WTC11 (cell line): ENCODE measurements around the gene PHLDA2. TPM values are rescaled to one million over a fixed set of nuclear protein-coding genes. Genes with fewer than 3 reads are reported as not detected.

Experiments
- ATAC-seq: fragments of 200-7000 bp; cut with Tn5 transposase; 2 replicates; pipeline ENCODE4 v1.10.0; 2021; ENCODE audit warnings: mild to moderate bottlenecking, moderate library complexity
- CTCF ChIA-PET: fragments of 300-600 bp; sonication (Branson Sonifier 250); formaldehyde crosslinking; loops from one replicate; lab custom pipeline; 2021; ENCODE audit warnings: antibody characterized with exemption; lab: Charles Lee
- POLR2A ChIA-PET: fragments of 350-600 bp; sonication (Branson Sonifier 250); formaldehyde crosslinking; loops from one replicate; lab custom pipeline; 2021; ENCODE audit warnings: antibody characterized with exemption; lab: Charles Lee
- DNase-seq: peaks from one replicate; pipeline ENCODE4 v3.0.0; 2021; ENCODE audit warnings: low spot score
- H3K27ac Mint-ChIP-seq: 2 replicates; pipeline ENCODE4 v1.8.0; 2021; ENCODE audit warnings: mixed read lengths
- H3K27me3 Mint-ChIP-seq: 2 replicates; pipeline ENCODE4 v1.8.0; 2021; ENCODE audit warnings: low read depth, mild to moderate bottlenecking, moderate library complexity, mixed read lengths
- H3K36me3 Mint-ChIP-seq: 2 replicates; pipeline ENCODE4 v1.8.0; 2021; ENCODE audit warnings: mixed read lengths
- H3K4me1 Mint-ChIP-seq: 2 replicates; pipeline ENCODE4 v1.8.0; 2022; ENCODE audit warnings: mixed read lengths
- H3K4me3 Mint-ChIP-seq: 2 replicates; pipeline ENCODE4 v1.8.0; 2021; ENCODE audit warnings: mild to moderate bottlenecking, moderate library complexity, mixed read lengths
- H3K9me3 Mint-ChIP-seq: 2 replicates; pipeline ENCODE4 v1.8.0; 2021; ENCODE audit warnings: mixed read lengths
- ESRRA ChIP-seq: sonication (generic); formaldehyde crosslinking; IDR thresholded peaks from 2 replicates; pipeline ENCODE4 v1.8.1; 2022; ENCODE audit warnings: mild to moderate bottlenecking, missing genetic modification reagents, borderline replicate concordance
- FOXJ3 ChIP-seq: sonication (generic); formaldehyde crosslinking; IDR thresholded peaks from 2 replicates; pipeline ENCODE4 v1.9.0; 2021; ENCODE audit warnings: missing genetic modification reagents, mild to moderate bottlenecking, borderline replicate concordance
- JAZF1 ChIP-seq: fragments of 250-450 bp; sonication (Bioruptor Pico); IDR thresholded peaks from 2 replicates; pipeline ENCODE4 v1.9.0; 2021; ENCODE audit warnings: moderate library complexity, mild to moderate bottlenecking, inconsistent platforms
- JUN ChIP-seq: sonication (generic); formaldehyde crosslinking; IDR thresholded peaks from 2 replicates; pipeline ENCODE4 v1.8.0; 2023; ENCODE audit warnings: mild to moderate bottlenecking, missing genetic modification reagents
- PRRX2 ChIP-seq: fragments of 250-450 bp; sonication (Bioruptor Pico); IDR thresholded peaks from 2 replicates; pipeline ENCODE4 v1.8.0; 2021; ENCODE audit warnings: mild to moderate bottlenecking
- RELA ChIP-seq: sonication (generic); formaldehyde crosslinking; IDR thresholded peaks from 2 replicates; pipeline ENCODE4 v1.8.1; 2022; ENCODE audit warnings: missing genetic modification reagents, mild to moderate bottlenecking, borderline replicate concordance
- ZNF121 ChIP-seq: sonication (generic); formaldehyde crosslinking; IDR thresholded peaks from 2 replicates; pipeline ENCODE4 v1.8.0; 2023; ENCODE audit warnings: missing genetic modification reagents
- ZNF232 ChIP-seq: sonication (generic); formaldehyde crosslinking; IDR thresholded peaks from 2 replicates; pipeline ENCODE4 v1.8.0; 2022; ENCODE audit warnings: mild to moderate bottlenecking, missing genetic modification reagents
- total RNA-seq: library from RNA; stranded (reverse); gene quantifications from 3 replicates; pipeline ENCODE4 v1.2.3, GENCODE V29; 2021
- TF ChIP-seq, protein P1 (sequence below): sonication (generic); formaldehyde crosslinking; IDR thresholded peaks from 2 replicates; pipeline ENCODE4 v1.8.1; 2023; ENCODE audit warnings: mild to moderate bottlenecking, moderate library complexity, missing genetic modification reagents
- TF ChIP-seq, protein P2 (sequence below): sonication (generic); formaldehyde crosslinking; IDR thresholded peaks from 2 replicates; pipeline ENCODE4 v1.8.0; 2022; ENCODE audit warnings: mild to moderate bottlenecking, missing genetic modification reagents
- TF ChIP-seq, protein P3 (sequence below): fragments of 250-450 bp; sonication (Bioruptor Pico); IDR thresholded peaks from 2 replicates; pipeline ENCODE4 v1.9.0; 2021; ENCODE audit warnings: mild to moderate bottlenecking, borderline replicate concordance
- TF ChIP-seq, protein P4 (sequence below): fragments of 250-450 bp; sonication (Bioruptor Pico); IDR thresholded peaks from 2 replicates; pipeline ENCODE4 v1.9.0; 2021; ENCODE audit warnings: mild to moderate bottlenecking
- TF ChIP-seq, protein P5 (sequence below): sonication (generic); formaldehyde crosslinking; IDR thresholded peaks from 2 replicates; pipeline ENCODE4 v1.8.1; 2023; ENCODE audit warnings: mild to moderate bottlenecking, missing genetic modification reagents
- TF ChIP-seq, protein P6 (sequence below): sonication (generic); formaldehyde crosslinking; conservative IDR thresholded peaks from 2 replicates; pipeline ENCODE4 v1.8.1; 2022; ENCODE audit warnings: mild to moderate bottlenecking, missing genetic modification reagents

Gene PHLDA2
- total RNA-seq, 1 experiment from 2014 or later, result 9.6 TPM

DNA sequence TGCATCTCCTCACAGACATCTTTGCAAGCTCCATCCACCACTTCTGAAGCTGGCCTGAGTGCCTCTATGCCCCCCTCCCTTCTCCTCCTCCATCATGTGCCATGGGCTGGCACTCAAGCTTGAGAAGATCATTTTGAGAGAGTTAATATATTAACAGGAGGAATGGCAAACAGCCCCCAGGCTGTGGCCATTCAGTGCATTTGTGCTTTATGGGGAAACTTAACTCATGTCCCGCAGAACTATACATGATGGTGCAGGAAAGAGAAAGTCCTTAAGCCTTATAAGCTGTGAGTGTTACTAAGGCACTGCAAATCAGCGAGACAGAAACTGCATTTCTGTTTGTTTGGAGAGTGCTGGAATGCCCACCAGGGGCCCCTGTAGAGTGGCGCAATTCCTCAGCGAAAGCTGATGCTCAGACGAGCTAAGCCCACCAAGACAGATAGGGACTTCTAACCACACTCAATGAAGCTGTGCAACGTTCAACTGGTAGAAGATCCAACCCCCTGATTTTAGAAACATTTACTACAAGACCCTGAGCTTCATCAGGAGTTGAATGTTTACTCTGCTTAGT lies 26.8 kb upstream of the PHLDA2 start:
- DNase-seq, result no peak
- Mint-ChIP-seq H3K27me3 (no peaks in the 10 kb centered on the region), H3K4me3 (no peak overlapping the region)
- POLR2A ChIA-PET, result no interaction called here
- TF ChIP-seq, protein P1, sequence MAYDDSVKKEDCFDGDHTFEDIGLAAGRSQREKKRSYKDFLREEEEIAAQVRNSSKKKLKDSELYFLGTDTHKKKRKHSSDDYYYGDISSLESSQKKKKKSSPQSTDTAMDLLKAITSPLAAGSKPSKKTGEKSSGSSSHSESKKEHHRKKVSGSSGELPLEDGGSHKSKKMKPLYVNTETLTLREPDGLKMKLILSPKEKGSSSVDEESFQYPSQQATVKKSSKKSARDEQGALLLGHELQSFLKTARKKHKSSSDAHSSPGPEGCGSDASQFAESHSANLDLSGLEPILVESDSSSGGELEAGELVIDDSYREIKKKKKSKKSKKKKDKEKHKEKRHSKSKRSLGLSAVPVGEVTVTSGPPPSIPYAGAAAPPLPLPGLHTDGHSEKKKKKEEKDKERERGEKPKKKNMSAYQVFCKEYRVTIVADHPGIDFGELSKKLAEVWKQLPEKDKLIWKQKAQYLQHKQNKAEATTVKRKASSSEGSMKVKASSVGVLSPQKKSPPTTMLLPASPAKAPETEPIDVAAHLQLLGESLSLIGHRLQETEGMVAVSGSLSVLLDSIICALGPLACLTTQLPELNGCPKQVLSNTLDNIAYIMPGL (CRISPR knock-in tag), result no peak
- TF ChIP-seq ESRRA (CRISPR knock-in tag), result no peak
- TF ChIP-seq FOXJ3 (CRISPR knock-in tag), result no peak
- no peak for TF ChIP-seq RELA
- TF ChIP-seq ZNF232 (CRISPR knock-in tag), result no peak
- no peak for TF ChIP-seq ZNF121 (CRISPR knock-in tag)
- TF ChIP-seq, protein P2, sequence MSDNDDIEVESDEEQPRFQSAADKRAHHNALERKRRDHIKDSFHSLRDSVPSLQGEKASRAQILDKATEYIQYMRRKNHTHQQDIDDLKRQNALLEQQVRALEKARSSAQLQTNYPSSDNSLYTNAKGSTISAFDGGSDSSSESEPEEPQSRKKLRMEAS (CRISPR knock-in tag), result no peak
- no peak for TF ChIP-seq PRRX2 (CRISPR knock-in tag)
- TF ChIP-seq, all 79 proteins: peak for 0
- CTCF ChIA-PET, result interaction anchor here (0.5 to 1.5 kb wide), 12 partner anchors 10 to 1364 kb away, joined by 3 to 5 read pairs (median 3); no protein-coding TSS in a partner anchor
- Mint-ChIP-seq H3K9me3 (no peaks in the 10 kb centered on the region), H3K36me3 (peaks cover 90% of the 10 kb centered on the region), H3K27ac (peak overlapping the region; percentile 83), H3K4me1 (peaks cover 9% of the 10 kb centered on the region)
- peak; percentile 65 for ATAC-seq

DNA sequence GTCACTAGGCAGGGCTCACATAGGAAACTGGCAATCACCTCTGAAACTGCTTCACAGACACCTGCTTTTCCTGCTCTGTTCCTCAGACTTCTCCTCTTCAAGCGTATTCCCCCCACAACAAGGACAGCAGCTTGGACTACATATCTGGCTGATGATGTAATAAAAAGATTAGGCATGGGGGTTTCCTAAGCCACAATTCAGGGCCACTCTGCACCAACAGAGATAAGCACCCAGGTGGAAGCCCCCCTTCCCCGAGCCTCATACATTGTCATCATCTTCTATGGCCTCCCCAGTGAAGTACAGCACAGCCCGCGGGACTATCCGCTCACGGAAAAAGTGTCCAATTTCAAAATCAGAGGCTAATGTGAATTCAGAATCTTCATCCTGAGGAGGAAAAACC lies 25.0 kb upstream of the PHLDA2 start:
- ChIA-PET CTCF (interaction anchor here (1.0 kb wide), 1 partner anchor 21 kb away, joined by 3 read pairs; no protein-coding TSS in a partner anchor), POLR2A (no interaction called here)
- TF ChIP-seq, protein P3, sequence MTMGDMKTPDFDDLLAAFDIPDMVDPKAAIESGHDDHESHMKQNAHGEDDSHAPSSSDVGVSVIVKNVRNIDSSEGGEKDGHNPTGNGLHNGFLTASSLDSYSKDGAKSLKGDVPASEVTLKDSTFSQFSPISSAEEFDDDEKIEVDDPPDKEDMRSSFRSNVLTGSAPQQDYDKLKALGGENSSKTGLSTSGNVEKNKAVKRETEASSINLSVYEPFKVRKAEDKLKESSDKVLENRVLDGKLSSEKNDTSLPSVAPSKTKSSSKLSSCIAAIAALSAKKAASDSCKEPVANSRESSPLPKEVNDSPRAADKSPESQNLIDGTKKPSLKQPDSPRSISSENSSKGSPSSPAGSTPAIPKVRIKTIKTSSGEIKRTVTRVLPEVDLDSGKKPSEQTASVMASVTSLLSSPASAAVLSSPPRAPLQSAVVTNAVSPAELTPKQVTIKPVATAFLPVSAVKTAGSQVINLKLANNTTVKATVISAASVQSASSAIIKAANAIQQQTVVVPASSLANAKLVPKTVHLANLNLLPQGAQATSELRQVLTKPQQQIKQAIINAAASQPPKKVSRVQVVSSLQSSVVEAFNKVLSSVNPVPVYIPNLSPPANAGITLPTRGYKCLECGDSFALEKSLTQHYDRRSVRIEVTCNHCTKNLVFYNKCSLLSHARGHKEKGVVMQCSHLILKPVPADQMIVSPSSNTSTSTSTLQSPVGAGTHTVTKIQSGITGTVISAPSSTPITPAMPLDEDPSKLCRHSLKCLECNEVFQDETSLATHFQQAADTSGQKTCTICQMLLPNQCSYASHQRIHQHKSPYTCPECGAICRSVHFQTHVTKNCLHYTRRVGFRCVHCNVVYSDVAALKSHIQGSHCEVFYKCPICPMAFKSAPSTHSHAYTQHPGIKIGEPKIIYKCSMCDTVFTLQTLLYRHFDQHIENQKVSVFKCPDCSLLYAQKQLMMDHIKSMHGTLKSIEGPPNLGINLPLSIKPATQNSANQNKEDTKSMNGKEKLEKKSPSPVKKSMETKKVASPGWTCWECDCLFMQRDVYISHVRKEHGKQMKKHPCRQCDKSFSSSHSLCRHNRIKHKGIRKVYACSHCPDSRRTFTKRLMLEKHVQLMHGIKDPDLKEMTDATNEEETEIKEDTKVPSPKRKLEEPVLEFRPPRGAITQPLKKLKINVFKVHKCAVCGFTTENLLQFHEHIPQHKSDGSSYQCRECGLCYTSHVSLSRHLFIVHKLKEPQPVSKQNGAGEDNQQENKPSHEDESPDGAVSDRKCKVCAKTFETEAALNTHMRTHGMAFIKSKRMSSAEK (CRISPR knock-in tag), result no peak
- TF ChIP-seq, protein P4, sequence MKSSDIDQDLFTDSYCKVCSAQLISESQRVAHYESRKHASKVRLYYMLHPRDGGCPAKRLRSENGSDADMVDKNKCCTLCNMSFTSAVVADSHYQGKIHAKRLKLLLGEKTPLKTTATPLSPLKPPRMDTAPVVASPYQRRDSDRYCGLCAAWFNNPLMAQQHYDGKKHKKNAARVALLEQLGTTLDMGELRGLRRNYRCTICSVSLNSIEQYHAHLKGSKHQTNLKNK (CRISPR knock-in tag), result no peak
- Mint-ChIP-seq H3K4me1 (no peaks in the 10 kb centered on the region), H3K36me3 (peaks cover 91% of the 10 kb centered on the region), H3K4me3 (no peak overlapping the region), H3K9me3 (no peaks in the 10 kb centered on the region), H3K27ac (no peak overlapping the region), H3K27me3 (no peaks in the 10 kb centered on the region)
- no peak for ATAC-seq
- no peak for DNase-seq

DNA sequence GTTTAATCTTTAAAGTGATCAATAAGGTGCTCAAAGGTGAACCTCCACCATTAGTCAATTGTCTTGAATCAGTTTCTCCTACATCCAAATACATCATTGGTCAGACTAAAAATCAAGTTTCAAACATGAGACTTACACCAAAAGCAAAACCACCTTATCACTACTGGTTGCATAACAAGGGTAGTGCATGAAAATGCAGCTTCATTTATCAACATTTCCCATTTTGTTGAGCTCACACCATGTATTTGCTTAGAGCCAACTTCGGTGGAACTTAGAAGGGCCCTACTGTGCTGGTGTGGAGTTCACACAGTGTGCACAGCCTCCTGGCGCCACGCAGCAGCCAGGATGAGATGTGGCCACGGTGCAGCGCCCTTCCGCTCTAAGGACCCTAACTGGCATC lies 23.1 kb upstream of the PHLDA2 start:
- DNase-seq (no peak), ATAC-seq (no peak)
- 0 out of 2 replicates have a peak overlapping the region, but pooled peaks have one; percentile 10 for H3K27ac Mint-ChIP-seq
- TF ChIP-seq JUN (CRISPR knock-in tag) (no peak), JAZF1 (CRISPR knock-in tag) (no peak)
- TF ChIP-seq, protein P5, sequence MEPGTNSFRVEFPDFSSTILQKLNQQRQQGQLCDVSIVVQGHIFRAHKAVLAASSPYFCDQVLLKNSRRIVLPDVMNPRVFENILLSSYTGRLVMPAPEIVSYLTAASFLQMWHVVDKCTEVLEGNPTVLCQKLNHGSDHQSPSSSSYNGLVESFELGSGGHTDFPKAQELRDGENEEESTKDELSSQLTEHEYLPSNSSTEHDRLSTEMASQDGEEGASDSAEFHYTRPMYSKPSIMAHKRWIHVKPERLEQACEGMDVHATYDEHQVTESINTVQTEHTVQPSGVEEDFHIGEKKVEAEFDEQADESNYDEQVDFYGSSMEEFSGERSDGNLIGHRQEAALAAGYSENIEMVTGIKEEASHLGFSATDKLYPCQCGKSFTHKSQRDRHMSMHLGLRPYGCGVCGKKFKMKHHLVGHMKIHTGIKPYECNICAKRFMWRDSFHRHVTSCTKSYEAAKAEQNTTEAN, result no peak
- TF ChIP-seq, protein P6, sequence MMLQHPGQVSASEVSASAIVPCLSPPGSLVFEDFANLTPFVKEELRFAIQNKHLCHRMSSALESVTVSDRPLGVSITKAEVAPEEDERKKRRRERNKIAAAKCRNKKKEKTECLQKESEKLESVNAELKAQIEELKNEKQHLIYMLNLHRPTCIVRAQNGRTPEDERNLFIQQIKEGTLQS (CRISPR knock-in tag), result no peak
- no peak overlapping the region for H3K4me3 Mint-ChIP-seq
- H3K4me1 Mint-ChIP-seq, result peaks cover 10% of the 10 kb centered on the region
- H3K9me3 Mint-ChIP-seq, result no peaks in the 10 kb centered on the region
- POLR2A ChIA-PET, result no interaction called here
- CTCF ChIA-PET, result no interaction called here
- no peaks in the 10 kb centered on the region for H3K27me3 Mint-ChIP-seq
- peaks cover 93% of the 10 kb centered on the region for H3K36me3 Mint-ChIP-seq
